Embryonic facial prominence (tissue), 1 donor: Measurements from ENCODE around the gene MRPL4.
"Not testable (repeated sequence)": the region's sequence is repeated elsewhere in the genome, so short reads cannot be mapped to it uniquely, and the experiment has no call there.

Experiments
- DNase-seq: peaks from one replicate; pipeline ENCODE4 v3.0.0-alpha.2; 2016; ENCODE audit errors: extremely low spot score

MRPL4 gene

GRCh38 chr19:10260141-10260584 lies 8.1 kb downstream of the MRPL4 start:
- DNase-seq = no peak

GRCh38 chr19:10262771-10263170 lies 10.8 kb downstream of the MRPL4 start:
- no peak for DNase-seq

GRCh38 chr19:10266706-10267105 lies 14.7 kb downstream of the MRPL4 start:
- DNase-seq = no peak

GRCh38 chr19:10268071-10268470 lies 16.1 kb downstream of the MRPL4 start:
- DNase-seq = no peak

- DNase-seq = no peak
Measured at GRCh38 chr19:10269333-10270179, 17.5 kb downstream of the MRPL4 start.

GRCh38 chr19:10270180-10270615 lies 18.2 kb downstream of the MRPL4 start:
- DNase-seq = no peak

GRCh38 chr19:10270616-10271394 lies 18.8 kb downstream of the MRPL4 start, which contains the start of gene ICAM1:
Gene ICAM1, plus strand, starts transcription at chr19:10271120. Its CDS starts 40 bp downstream, at chr19:10271160.
- no peak for DNase-seq

- DNase-seq = no peak
Measured at GRCh38 chr19:10271543-10272086, 19.6 kb downstream of the MRPL4 start.

GRCh38 chr19:10274589-10274988 lies 22.6 kb downstream of the MRPL4 start:
- DNase-seq = no peak

- DNase-seq = no peak
Measured at GRCh38 chr19:10277795-10278589, 26.0 kb downstream of the MRPL4 start.

- DNase-seq = no peak
Measured at GRCh38 chr19:10278935-10279334, 26.9 kb downstream of the MRPL4 start.

GRCh38 chr19:10279737-10280442 lies 27.9 kb downstream of the MRPL4 start:
- DNase-seq = no peak

GRCh38 chr19:10282043-10282442 lies 30.0 kb downstream of the MRPL4 start:
- DNase-seq = not testable (repeated sequence)

GRCh38 chr19:10283301-10284064 lies 31.5 kb downstream of the MRPL4 start:
- no peak for DNase-seq

GRCh38 chr19:10284065-10284959 lies 32.3 kb downstream of the MRPL4 start:
- DNase-seq = no peak

- no peak for DNase-seq
Measured at GRCh38 chr19:10284960-10285278, 32.9 kb downstream of the MRPL4 start.

GRCh38 chr19:10285393-10285792 lies 33.4 kb downstream of the MRPL4 start:
- no peak for DNase-seq

GRCh38 chr19:10286803-10287737 lies 35.1 kb downstream of the MRPL4 start, which contains the start of gene ICAM4:
Gene ICAM4, plus strand, starts transcription at chr19:10286955. Its CDS starts 58 bp downstream, at chr19:10287013.
- no peak for DNase-seq
